ENCODE data around the gene CCNL2. TPM values are rescaled to one million over a fixed set of nuclear protein-coding genes. Genes with fewer than 3 reads are reported as not detected.

The CCNL2 gene
- total RNA-seq, 1 donor from 2014 or later, result 225 TPM

- ChIA-PET CTCF (no interaction called here), POLR2A (interaction anchor here (0.6 kb wide), 1 partner anchor 87 kb away, joined by 3 read pairs; no protein-coding TSS in a partner anchor)
- no peak overlapping the region for H3K4me3 Mint-ChIP-seq
- peaks cover 22% of the 10 kb centered on the region for H3K27me3 Mint-ChIP-seq
- TF ChIP-seq, protein P1, sequence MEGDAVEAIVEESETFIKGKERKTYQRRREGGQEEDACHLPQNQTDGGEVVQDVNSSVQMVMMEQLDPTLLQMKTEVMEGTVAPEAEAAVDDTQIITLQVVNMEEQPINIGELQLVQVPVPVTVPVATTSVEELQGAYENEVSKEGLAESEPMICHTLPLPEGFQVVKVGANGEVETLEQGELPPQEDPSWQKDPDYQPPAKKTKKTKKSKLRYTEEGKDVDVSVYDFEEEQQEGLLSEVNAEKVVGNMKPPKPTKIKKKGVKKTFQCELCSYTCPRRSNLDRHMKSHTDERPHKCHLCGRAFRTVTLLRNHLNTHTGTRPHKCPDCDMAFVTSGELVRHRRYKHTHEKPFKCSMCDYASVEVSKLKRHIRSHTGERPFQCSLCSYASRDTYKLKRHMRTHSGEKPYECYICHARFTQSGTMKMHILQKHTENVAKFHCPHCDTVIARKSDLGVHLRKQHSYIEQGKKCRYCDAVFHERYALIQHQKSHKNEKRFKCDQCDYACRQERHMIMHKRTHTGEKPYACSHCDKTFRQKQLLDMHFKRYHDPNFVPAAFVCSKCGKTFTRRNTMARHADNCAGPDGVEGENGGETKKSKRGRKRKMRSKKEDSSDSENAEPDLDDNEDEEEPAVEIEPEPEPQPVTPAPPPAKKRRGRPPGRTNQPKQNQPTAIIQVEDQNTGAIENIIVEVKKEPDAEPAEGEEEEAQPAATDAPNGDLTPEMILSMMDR (IDR thresholded peaks at IDR 0.05), result no peak
- no peak overlapping the region for H3K27ac Mint-ChIP-seq
- H3K4me1 Mint-ChIP-seq, result no peaks in the 10 kb centered on the region
- intact Hi-C loops (cut with micrococcal nuclease), result no loop called here
- ATAC-seq (ENCODE audit: low read depth) (no peak), DNase-seq (no peak)
- no peaks in the 10 kb centered on the region for H3K36me3 Mint-ChIP-seq (ENCODE audit: low read depth)
- H3K9me3 Mint-ChIP-seq, result no peaks in the 10 kb centered on the region
Measured at GRCh38 chr1:1426496-1427105, 27.5 kb upstream of the CCNL2 start.

DNA sequence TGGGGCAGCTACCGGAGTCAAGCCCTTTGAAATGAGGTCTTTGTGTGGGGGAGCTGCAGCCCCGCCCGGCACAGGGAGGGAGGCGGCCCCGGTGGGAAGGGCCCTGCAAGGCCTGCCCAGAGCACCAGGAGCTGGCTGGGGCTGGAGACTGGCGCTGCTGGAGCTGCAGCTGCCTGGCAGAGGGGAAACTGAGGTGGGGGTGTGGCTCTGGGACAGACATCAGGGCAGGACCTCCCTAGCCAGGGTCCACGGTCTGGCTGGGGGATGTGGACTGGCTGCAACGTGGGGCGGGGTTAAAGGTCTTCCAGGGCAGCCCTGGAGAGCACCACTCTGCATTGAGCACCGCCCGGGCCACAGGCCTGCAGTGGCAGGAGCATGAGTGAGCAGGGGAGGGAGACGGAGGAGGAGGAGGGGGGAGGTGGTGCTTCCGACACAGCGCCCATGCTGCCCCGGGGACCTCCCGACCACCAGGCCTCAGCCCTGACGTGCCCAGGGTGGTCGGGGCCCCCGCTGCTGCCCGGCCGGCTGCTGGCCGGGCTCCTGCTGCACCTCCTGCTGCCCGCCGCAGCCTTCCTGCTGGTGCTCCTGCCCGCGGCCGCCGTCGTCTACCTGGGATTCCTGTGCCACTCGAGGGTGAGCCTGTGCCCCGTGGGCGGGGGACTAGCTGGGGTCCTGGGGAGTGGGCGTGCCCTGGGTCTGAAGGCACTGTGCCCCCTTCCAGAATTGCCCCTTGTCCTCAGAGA, 26.8 kb upstream of the CCNL2 start:
- ATAC-seq (ENCODE audit: low read depth) (no peak), DNase-seq (no peak)
- intact Hi-C loops (cut with micrococcal nuclease), result no loop called here
- TF ChIP-seq, protein P1 (IDR thresholded peaks at IDR 0.05), result no peak
- Mint-ChIP-seq H3K4me3 (no peak overlapping the region), H3K27ac (no peak overlapping the region), H3K9me3 (no peaks in the 10 kb centered on the region), H3K36me3 (ENCODE audit: low read depth) (no peaks in the 10 kb centered on the region), H3K4me1 (no peaks in the 10 kb centered on the region), H3K27me3 (peaks cover 22% of the 10 kb centered on the region)
- POLR2A ChIA-PET, result interaction anchor here (0.6 kb wide), 1 partner anchor 86 kb away, joined by 3 read pairs; no protein-coding TSS in a partner anchor
- CTCF ChIA-PET, result no interaction called here

GRCh38 chr1:1425426-1425752, 26.3 kb upstream of the CCNL2 start:
- Mint-ChIP-seq H3K4me1 (no peaks in the 10 kb centered on the region), H3K36me3 (ENCODE audit: low read depth) (no peaks in the 10 kb centered on the region), H3K9me3 (no peaks in the 10 kb centered on the region), H3K4me3 (no peak overlapping the region), H3K27me3 (peaks cover 22% of the 10 kb centered on the region), H3K27ac (no peak overlapping the region)
- POLR2A ChIA-PET, result no interaction called here
- ATAC-seq (ENCODE audit: low read depth) (no peak), DNase-seq (no peak)
- CTCF ChIA-PET, result no interaction called here
- TF ChIP-seq, protein P1 (IDR thresholded peaks at IDR 0.05), result no peak
- intact Hi-C loops (cut with micrococcal nuclease), result no loop called here

- Mint-ChIP-seq H3K36me3 (ENCODE audit: low read depth) (no peaks in the 10 kb centered on the region), H3K27me3 (peaks cover 22% of the 10 kb centered on the region), H3K9me3 (no peaks in the 10 kb centered on the region), H3K4me3 (no peak overlapping the region), H3K27ac (no peak overlapping the region), H3K4me1 (no peaks in the 10 kb centered on the region)
- ChIA-PET CTCF (interaction anchor here (1.0 kb wide), 1 partner anchor 16 kb away, joined by 3 read pairs; no protein-coding TSS in a partner anchor), POLR2A (no interaction called here)
- intact Hi-C loops (cut with micrococcal nuclease), result no loop called here
- DNase-seq (no peak), ATAC-seq (ENCODE audit: low read depth) (no peak)
- TF ChIP-seq, protein P1 (IDR thresholded peaks at IDR 0.05), result no peak
Measured at GRCh38 chr1:1424707-1425106, 25.6 kb upstream of the CCNL2 start.

GRCh38 chr1:1423245-1423597, 24.1 kb upstream of the CCNL2 start:
- Mint-ChIP-seq H3K4me3 (no peak overlapping the region), H3K27ac (no peak overlapping the region), H3K9me3 (no peaks in the 10 kb centered on the region), H3K36me3 (ENCODE audit: low read depth) (no peaks in the 10 kb centered on the region), H3K27me3 (peaks cover 15% of the 10 kb centered on the region), H3K4me1 (peaks cover 1% of the 10 kb centered on the region)
- ChIA-PET CTCF (no interaction called here), POLR2A (interaction anchor here (0.7 kb wide), 1 partner anchor 16 kb away, joined by 4 read pairs; no protein-coding TSS in a partner anchor)
- no peak for ATAC-seq (ENCODE audit: low read depth)
- TF ChIP-seq, protein P1 (IDR thresholded peaks at IDR 0.05), result no peak
- intact Hi-C loops (cut with micrococcal nuclease), result no loop called here
- no peak for DNase-seq
